ENCODE measurements around the gene KIF3B. TPM values are rescaled to one million over a fixed set of nuclear protein-coding genes. Genes with fewer than 3 reads are reported as not detected.

KIF3B gene
- total and polyA plus RNA-seq, 4 experiments from 2014 or later, result 1.6 to 14.5 (median 9.7) TPM

GRCh38 chr20:32327087-32327681 lies 49.7 kb downstream of the KIF3B start:
- no peak overlapping the region for H3K4me3 ChIP-seq (ENCODE audit: low read length in 2 of 2)

GRCh38 chr20:32329817-32330554 lies 52.5 kb downstream of the KIF3B start:
- Mint-ChIP-seq H3K9me3 (no peaks in the 10 kb centered on the region), H3K27ac (peak overlapping the region in 1 of 7 donors; percentile 18), H3K4me3 (no peak overlapping the region), H3K36me3 (peaks cover 40 to 48% of the 10 kb centered on the region in 2 donors), H3K4me1 (peaks cover 17 to 31% (median 23%) of the 10 kb centered on the region in 4 donors), H3K27me3 (no peaks in the 10 kb centered on the region)
- DNase-seq, result no peak
- Histone ChIP-seq H3K27me3 (ENCODE audit: insufficient read depth, low read length) (no peaks in the 10 kb centered on the region), H3K9me3 (ENCODE audit: control insufficient read depth in 1 of 2, low read length in 2 of 2) (no peaks in the 10 kb centered on the region), H3K4me1 (ENCODE audit: insufficient read depth, low read length) (peaks cover 26% of the 10 kb centered on the region), H3K27ac (ENCODE audit: low read depth, low read length) (no peak overlapping the region), H3K36me3 (ENCODE audit: insufficient read depth, low read length) (peaks cover 12% of the 10 kb centered on the region), H3K4me3 (ENCODE audit: low read length in 2 of 2) (no peak overlapping the region)
- CTCF ChIA-PET (ENCODE audit: partially characterized antibody), result no interaction called here
- intact Hi-C loops (cut with micrococcal nuclease), result no loop called here
- POLR2A ChIA-PET (ENCODE audit: partially characterized antibody), result no interaction called here

More at GRCh38 chr20:32327087-32327681, 49.7 kb downstream of the KIF3B start:
- no peak overlapping the region for H3K4me3 Mint-ChIP-seq
- H3K27ac ChIP-seq (ENCODE audit: low read depth, low read length), result no peak overlapping the region
- peak overlapping the region in 3 of 7 donors; percentile 11 to 55 (median 37) for H3K27ac Mint-ChIP-seq
- H3K9me3 Mint-ChIP-seq, result no peaks in the 10 kb centered on the region
- H3K4me1 ChIP-seq (ENCODE audit: insufficient read depth, low read length), result no peaks in the 10 kb centered on the region
- DNase-seq, result no peak
- ChIA-PET POLR2A (ENCODE audit: partially characterized antibody) (no interaction called here), CTCF (ENCODE audit: partially characterized antibody) (no interaction called here)
- peaks cover 12% of the 10 kb centered on the region for H3K36me3 ChIP-seq (ENCODE audit: insufficient read depth, low read length)
- H3K4me1 Mint-ChIP-seq, result peaks cover 0 to 3% (median 1%) of the 10 kb centered on the region in 4 donors
- intact Hi-C loops (cut with micrococcal nuclease), result no loop called here
- no peaks in the 10 kb centered on the region for H3K27me3 ChIP-seq (ENCODE audit: insufficient read depth, low read length)
- no peaks in the 10 kb centered on the region for H3K9me3 ChIP-seq (ENCODE audit: control insufficient read depth in 1 of 2, low read length in 2 of 2)
- H3K27me3 Mint-ChIP-seq, result no peaks in the 10 kb centered on the region
- peaks cover 37 to 44% of the 10 kb centered on the region in 2 donors for H3K36me3 Mint-ChIP-seq

DNA sequence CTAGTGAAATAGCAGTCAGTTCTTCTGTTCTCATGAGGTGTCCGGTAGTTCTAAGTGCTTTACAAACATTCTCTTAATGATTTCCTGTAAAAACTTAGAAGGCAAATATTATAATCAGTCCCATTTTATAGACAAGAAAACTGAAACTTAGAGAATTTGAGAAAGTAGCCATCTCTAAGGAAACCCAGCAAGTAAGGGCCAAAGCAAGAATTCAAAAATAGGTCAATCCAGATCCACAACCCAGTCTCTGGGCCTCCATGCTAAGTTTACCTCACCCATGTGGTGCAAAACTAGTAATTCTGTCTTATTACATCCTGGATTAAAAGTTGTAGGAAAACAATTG lies 53.1 kb downstream of the KIF3B start:
- no peak for DNase-seq
- Mint-ChIP-seq H3K27me3 (no peaks in the 10 kb centered on the region), H3K36me3 (peaks cover 40 to 47% of the 10 kb centered on the region in 2 donors), H3K4me3 (no peak overlapping the region), H3K27ac (peak overlapping the region in 2 of 7 donors; percentile 29 to 32), H3K9me3 (no peaks in the 10 kb centered on the region), H3K4me1 (peaks cover 17 to 31% (median 24%) of the 10 kb centered on the region in 4 donors)
- H3K27ac ChIP-seq (ENCODE audit: low read depth, low read length), result no peak overlapping the region
- POLR2A ChIA-PET (ENCODE audit: partially characterized antibody), result no interaction called here
- no peaks in the 10 kb centered on the region for H3K9me3 ChIP-seq (ENCODE audit: control insufficient read depth in 1 of 2, low read length in 2 of 2)
- peaks cover 12% of the 10 kb centered on the region for H3K36me3 ChIP-seq (ENCODE audit: insufficient read depth, low read length)
- H3K27me3 ChIP-seq (ENCODE audit: insufficient read depth, low read length), result no peaks in the 10 kb centered on the region
- intact Hi-C loops (cut with micrococcal nuclease), result no loop called here
- CTCF ChIA-PET (ENCODE audit: partially characterized antibody), result no interaction called here
- peaks cover 27% of the 10 kb centered on the region for H3K4me1 ChIP-seq (ENCODE audit: insufficient read depth, low read length)
- no peak overlapping the region for H3K4me3 ChIP-seq (ENCODE audit: low read length in 2 of 2)

DNA sequence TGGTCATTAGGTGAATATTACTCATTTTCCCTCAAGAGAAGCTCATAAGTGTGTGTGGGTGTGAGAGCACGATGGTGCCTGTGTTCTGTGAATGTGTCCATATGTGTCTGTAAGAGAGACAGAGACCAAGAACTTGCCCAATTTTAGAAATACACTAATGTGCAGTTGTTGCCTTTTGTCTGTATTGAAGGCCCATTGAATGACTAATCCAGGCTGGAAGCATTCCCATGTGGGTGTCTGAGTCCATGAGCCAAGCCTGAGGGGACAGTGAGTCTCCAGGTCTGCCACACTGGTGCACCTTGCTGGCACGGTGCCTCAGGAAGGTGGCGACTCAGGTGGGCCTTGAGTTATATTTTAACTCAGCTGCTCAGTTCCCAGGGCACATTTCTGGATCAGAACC lies 55.2 kb downstream of the KIF3B start:
- peaks cover 12% of the 10 kb centered on the region for H3K36me3 ChIP-seq (ENCODE audit: insufficient read depth, low read length)
- POLR2A ChIA-PET (ENCODE audit: partially characterized antibody), result interaction anchor here (1.8 to 2.0 kb wide), 3 partner anchors 27 to 56 kb away, joined by 4 to 7 read pairs (median 6); partner anchors contain the start of gene KIF3B
- no peaks in the 10 kb centered on the region for H3K9me3 Mint-ChIP-seq
- H3K4me1 ChIP-seq (ENCODE audit: insufficient read depth, low read length), result peaks cover 27% of the 10 kb centered on the region
- no peak for DNase-seq
- no peaks in the 10 kb centered on the region for H3K27me3 Mint-ChIP-seq
- peak overlapping the region in 4 of 7 donors; percentile 28 to 75 (median 53) for H3K27ac Mint-ChIP-seq
- intact Hi-C loops (cut with micrococcal nuclease), result no loop called here
- H3K4me3 ChIP-seq (ENCODE audit: low read length in 2 of 2), result no peak overlapping the region
- CTCF ChIA-PET (ENCODE audit: partially characterized antibody), result interaction anchor here (0.7 kb wide), 1 partner anchor 12 kb away, joined by 3 read pairs; no protein-coding TSS in a partner anchor
- peaks cover 19 to 37% (median 26%) of the 10 kb centered on the region in 4 donors for H3K4me1 Mint-ChIP-seq
- H3K4me3 Mint-ChIP-seq, result no peak overlapping the region
- H3K36me3 Mint-ChIP-seq, result peaks cover 28 to 33% of the 10 kb centered on the region in 2 donors
- H3K9me3 ChIP-seq (ENCODE audit: control insufficient read depth in 1 of 2, low read length in 2 of 2), result no peaks in the 10 kb centered on the region
- no peak overlapping the region for H3K27ac ChIP-seq (ENCODE audit: low read depth, low read length)
- no peaks in the 10 kb centered on the region for H3K27me3 ChIP-seq (ENCODE audit: insufficient read depth, low read length)

DNA sequence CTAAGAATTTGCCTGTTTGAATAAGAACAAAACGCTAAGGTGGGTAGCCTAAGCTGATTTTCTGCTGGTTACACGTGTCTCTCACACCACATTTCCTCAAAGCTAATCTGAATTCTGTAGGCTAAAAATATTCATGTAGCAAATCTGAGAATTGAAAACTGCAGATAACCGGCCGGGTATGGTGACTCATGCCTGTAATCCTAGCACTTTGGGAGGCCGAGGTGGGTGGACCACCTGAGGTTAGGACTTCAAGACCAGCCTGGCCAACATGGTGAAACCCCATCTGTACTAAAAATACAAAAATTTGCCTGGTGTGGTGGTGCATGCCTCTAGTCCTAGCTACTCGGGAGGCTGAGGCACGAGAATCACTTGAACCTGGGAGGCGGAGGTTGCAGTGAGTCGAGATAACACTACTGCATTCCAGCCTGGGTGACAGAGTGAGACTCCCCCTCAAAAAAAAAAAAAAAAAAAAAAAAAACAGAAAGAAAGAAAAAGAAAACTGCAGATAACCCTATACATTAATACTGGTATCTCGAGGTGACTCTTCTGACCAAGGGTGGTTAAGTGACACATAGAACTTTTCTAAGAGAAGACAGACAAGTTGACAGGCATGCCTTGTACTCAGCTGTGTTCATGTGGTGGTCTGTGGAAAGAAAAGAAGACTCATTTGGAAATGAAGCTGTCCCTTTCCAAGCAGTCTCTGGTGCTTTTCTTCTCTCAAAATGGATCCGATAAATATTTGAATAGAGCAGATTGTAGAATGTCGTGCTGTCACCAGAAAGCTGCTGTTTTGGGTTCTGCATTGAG lies 55.9 kb downstream of the KIF3B start:
- no peaks in the 10 kb centered on the region for H3K27me3 Mint-ChIP-seq
- H3K36me3 ChIP-seq (ENCODE audit: insufficient read depth, low read length), result peaks cover 12% of the 10 kb centered on the region
- peak overlapping the region in 5 of 8 donors; percentile 65 to 81 (median 73) for H3K4me3 Mint-ChIP-seq
- no peaks in the 10 kb centered on the region for H3K9me3 Mint-ChIP-seq
- H3K36me3 Mint-ChIP-seq, result peaks cover 28 to 33% of the 10 kb centered on the region in 2 donors
- intact Hi-C loops (cut with micrococcal nuclease), result no loop called here
- ChIA-PET CTCF (ENCODE audit: partially characterized antibody) (no interaction called here), POLR2A (ENCODE audit: partially characterized antibody) (interaction anchor here (1.2 to 2.0 kb wide), 5 partner anchors 12 to 56 kb away, joined by 3 to 9 read pairs (median 6); partner anchors contain the start of genes ASXL1 and KIF3B)
- H3K4me1 Mint-ChIP-seq, result peaks cover 19 to 37% (median 26%) of the 10 kb centered on the region in 4 donors
- peak overlapping the region; percentile 64 for H3K27ac ChIP-seq (ENCODE audit: low read depth, low read length)
- H3K4me1 ChIP-seq (ENCODE audit: insufficient read depth, low read length), result peaks cover 27% of the 10 kb centered on the region
- no peaks in the 10 kb centered on the region for H3K27me3 ChIP-seq (ENCODE audit: insufficient read depth, low read length)
- no peak overlapping the region for H3K4me3 ChIP-seq (ENCODE audit: low read length in 2 of 2)
- H3K27ac Mint-ChIP-seq, result peak overlapping the region; percentile 75 to 98 (median 93)
- no peaks in the 10 kb centered on the region for H3K9me3 ChIP-seq (ENCODE audit: control insufficient read depth in 1 of 2, low read length in 2 of 2)
- DNase-seq, result no peak

GRCh38 chr20:32333988-32334885 lies 56.8 kb downstream of the KIF3B start:
- intact Hi-C loops (cut with micrococcal nuclease), result loop anchor here (2.0 kb wide), 1 partner anchor 25 kb away; the partner anchor contains the start of gene ASXL1
- DNase-seq, result peak; percentile 32 to 53 (median 41)
- ChIA-PET CTCF (ENCODE audit: partially characterized antibody) (no interaction called here), POLR2A (ENCODE audit: partially characterized antibody) (interaction anchor here (1.2 to 2.0 kb wide), 5 partner anchors 11 to 57 kb away, joined by 3 to 9 read pairs (median 6); partner anchors contain the start of genes ASXL1 and KIF3B)
- H3K27me3 Mint-ChIP-seq, result no peaks in the 10 kb centered on the region
- H3K4me3 Mint-ChIP-seq, result peak overlapping the region; percentile 46 to 81 (median 68)
- Histone ChIP-seq H3K36me3 (ENCODE audit: insufficient read depth, low read length) (peaks cover 12% of the 10 kb centered on the region), H3K27ac (ENCODE audit: low read depth, low read length) (peak overlapping the region; percentile 64), H3K4me3 (ENCODE audit: low read length in 2 of 2) (no peak overlapping the region), H3K4me1 (ENCODE audit: insufficient read depth, low read length) (peaks cover 27% of the 10 kb centered on the region), H3K27me3 (ENCODE audit: insufficient read depth, low read length) (no peaks in the 10 kb centered on the region), H3K9me3 (ENCODE audit: control insufficient read depth in 1 of 2, low read length in 2 of 2) (no peaks in the 10 kb centered on the region)
- H3K4me1 Mint-ChIP-seq, result peaks cover 19 to 37% (median 26%) of the 10 kb centered on the region in 4 donors
- no peaks in the 10 kb centered on the region for H3K9me3 Mint-ChIP-seq
- peaks cover 28 to 30% of the 10 kb centered on the region in 2 donors for H3K36me3 Mint-ChIP-seq
- peak overlapping the region; percentile 75 to 98 (median 93) for H3K27ac Mint-ChIP-seq
